Panc1 (cell line): ENCODE measurements around the gene SPEM3.

Source experiments
- CTCF ChIP-seq: fragments of 450-650 bp; IDR thresholded peaks from 2 replicates; pipeline ENCODE4 v1.5.1; 2017; ENCODE audit warnings: mild to moderate bottlenecking
- POLR2AphosphoS5 ChIP-seq: IDR thresholded peaks from 2 replicates; pipeline ENCODE4 v1.6.1; 2012; ENCODE audit warnings: mild to moderate bottlenecking, low read depth, low read length, moderate library complexity
- REST ChIP-seq, 2 experiments: IDR thresholded peaks; 2 replicates each; pipeline ENCODE4 v1.6.1; 2011 to 2012; ENCODE audit warnings: low read depth in 2 of 2, control low read depth in 1 of 2, low read length in 1 of 2, mild to moderate bottlenecking in 1 of 2, moderate library complexity in 1 of 2; ENCODE audit not compliant: insufficient read depth in 1 of 2
- SIN3A ChIP-seq: IDR thresholded peaks from 2 replicates; pipeline ENCODE4 v1.6.1; 2012; ENCODE audit warnings: low read depth, mild to moderate bottlenecking, low read length, moderate library complexity, borderline replicate concordance; ENCODE audit not compliant: insufficient read depth
- TCF7L2 ChIP-seq: IDR thresholded peaks from 2 replicates; pipeline ENCODE4 v1.6.1; 2011; ENCODE audit warnings: mild to moderate bottlenecking, low read depth, low read length, inconsistent platforms

- TF ChIP-seq REST (IDR thresholded peaks at IDR 0.05; ENCODE audit: insufficient read depth in 1 of 2, low read depth in 2 of 2, low read length in 1 of 2) (no peak), CTCF (no peak), POLR2AphosphoS5 (no peak), SIN3A (no peak), TCF7L2 (no peak)
Observed at GRCh38 chr17:7429722-7430121, 1.1 kb downstream of the SPEM3 start.
